ENCODE data around the gene MGMT. TPM values are rescaled to one million over a fixed set of nuclear protein-coding genes. Genes with fewer than 3 reads are reported as not detected.

Gene MGMT
- total and polyA plus RNA-seq, 4 donors, result 28.2 to 79.1 (median 46.0) TPM

- TF ChIP-seq HNF4A (conservative IDR thresholded peaks at IDR 0.05) (no peak), MAX (IDR thresholded peaks at IDR 0.05) (no peak)
Observed at GRCh38 chr10:129718548-129719414, 251.7 kb downstream of the MGMT start (continued).

- no peak for TF ChIP-seq NR2F2 (IDR thresholded peaks at IDR 0.05)
- TF ChIP-seq RXRA (IDR thresholded peaks at IDR 0.05), result no peak
- TF ChIP-seq HNF4A (conservative IDR thresholded peaks at IDR 0.05), result no peak
- TF ChIP-seq RAD21 (IDR thresholded peaks at IDR 0.05), result no peak
- no peak for TF ChIP-seq FOXA1 (IDR thresholded peaks at IDR 0.05)
- TF ChIP-seq CTCF (IDR thresholded peaks at IDR 0.05; ENCODE audit: low read depth, low read length, missing input control), result no peak
- TF ChIP-seq JUND (IDR thresholded peaks at IDR 0.05), result no peak
- no peak for TF ChIP-seq ZBTB33 (IDR thresholded peaks at IDR 0.05)
- TF ChIP-seq FOXA2 (IDR thresholded peaks at IDR 0.05), result no peak
- TF ChIP-seq YY1 (IDR thresholded peaks at IDR 0.05), result no peak
- no peak for TF ChIP-seq TAF1 (conservative IDR thresholded peaks at IDR 0.05)
- TF ChIP-seq ATF3 (IDR thresholded peaks at IDR 0.05), result no peak
- TF ChIP-seq MAX (IDR thresholded peaks at IDR 0.05), result no peak
- TF ChIP-seq GABPA (IDR thresholded peaks at IDR 0.05 in 1 of 2, conservative IDR thresholded peaks at IDR 0.05 in 1 of 2), result no peak
- no peak for TF ChIP-seq EGR1 (IDR thresholded peaks at IDR 0.05; ENCODE audit: low read depth in 2 of 2)
- TF ChIP-seq REST (IDR thresholded peaks at IDR 0.05), result no peak
- TF ChIP-seq HNF4G (IDR thresholded peaks at IDR 0.05), result no peak
- TF ChIP-seq SP1 (IDR thresholded peaks at IDR 0.05), result no peak
- Histone ChIP-seq H3K4me1 (ENCODE audit: control insufficient read depth in 4 of 4, insufficient read depth in 4 of 4, low read length in 3 of 4) (peaks cover 0 to 13% (median 4%) of the 10 kb centered on the region in 4 donors), H3K27me3 (ENCODE audit: control insufficient read depth in 4 of 4, insufficient read depth in 4 of 4, low read length in 3 of 4) (no peaks in the 10 kb centered on the region), H3K27ac (ENCODE audit: low read depth in 1 of 2, low read length in 2 of 2) (no peak overlapping the region), H3K4me3 (ENCODE audit: low read depth in 1 of 3, low read length in 3 of 3) (no peak overlapping the region), H3K9me3 (ENCODE audit: control insufficient read depth in 4 of 4, low read length in 3 of 4) (no peaks in the 10 kb centered on the region), H3K9ac (ENCODE audit: low read depth in 1 of 2, low read length in 2 of 2) (no peak overlapping the region), H3K36me3 (ENCODE audit: control insufficient read depth in 4 of 4, insufficient read depth in 3 of 4, low read depth in 1 of 4, low read length in 3 of 4) (peaks cover 0 to 3% (median 0%) of the 10 kb centered on the region in 4 donors)
- no peak for DNase-seq (ENCODE audit: low spot score)
- 97% methylated on average over 9 of the region's 9 CpGs for WGBS
Observed at GRCh38 chr10:129719415-129719739, 252.3 kb downstream of the MGMT start.

Measured in liver (tissue), 9 donors.